Measurements from ENCODE around the gene CNTFR. TPM values are rescaled to one million over a fixed set of nuclear protein-coding genes. Genes with fewer than 3 reads are reported as not detected.

The CNTFR gene
- total RNA-seq, 1 donor from 2014 or later, result 2.7 TPM

DNA sequence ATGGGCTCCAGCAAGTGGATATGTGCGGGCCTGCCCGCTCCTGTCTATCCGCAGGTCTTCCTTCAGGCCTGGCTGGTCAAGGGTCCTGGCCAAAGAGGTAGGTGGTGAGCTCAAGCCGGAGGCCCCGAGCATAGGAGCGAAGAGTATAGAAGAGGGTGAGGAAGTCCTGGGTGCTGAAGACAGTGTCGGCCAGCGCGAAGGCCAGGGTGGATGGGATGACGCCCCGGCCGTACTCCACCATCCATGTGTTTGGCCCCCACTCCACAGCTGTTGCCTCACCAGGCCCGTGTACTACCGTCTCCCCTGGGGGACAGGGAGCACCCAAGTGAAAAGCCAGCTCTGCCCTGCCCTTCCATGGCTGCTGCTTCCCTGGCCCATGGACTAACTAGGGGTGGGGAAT, 46.0 kb upstream of the CNTFR start:
- DNase-seq (ENCODE audit: low spot score, unreplicated experiment), result no peak
- Mint-ChIP-seq H3K36me3 (ENCODE audit: insufficient read depth) (peaks cover 5% of the 10 kb centered on the region), H3K9me3 (ENCODE audit: low read depth) (no peaks in the 10 kb centered on the region), H3K4me1 (ENCODE audit: low read depth) (peaks cover 11% of the 10 kb centered on the region), H3K27me3 (peaks cover 10% of the 10 kb centered on the region), H3K4me3 (ENCODE audit: low read depth) (peak overlapping the region; percentile 45), H3K27ac (peak overlapping the region; percentile 49)
- TF ChIP-seq, protein P1, sequence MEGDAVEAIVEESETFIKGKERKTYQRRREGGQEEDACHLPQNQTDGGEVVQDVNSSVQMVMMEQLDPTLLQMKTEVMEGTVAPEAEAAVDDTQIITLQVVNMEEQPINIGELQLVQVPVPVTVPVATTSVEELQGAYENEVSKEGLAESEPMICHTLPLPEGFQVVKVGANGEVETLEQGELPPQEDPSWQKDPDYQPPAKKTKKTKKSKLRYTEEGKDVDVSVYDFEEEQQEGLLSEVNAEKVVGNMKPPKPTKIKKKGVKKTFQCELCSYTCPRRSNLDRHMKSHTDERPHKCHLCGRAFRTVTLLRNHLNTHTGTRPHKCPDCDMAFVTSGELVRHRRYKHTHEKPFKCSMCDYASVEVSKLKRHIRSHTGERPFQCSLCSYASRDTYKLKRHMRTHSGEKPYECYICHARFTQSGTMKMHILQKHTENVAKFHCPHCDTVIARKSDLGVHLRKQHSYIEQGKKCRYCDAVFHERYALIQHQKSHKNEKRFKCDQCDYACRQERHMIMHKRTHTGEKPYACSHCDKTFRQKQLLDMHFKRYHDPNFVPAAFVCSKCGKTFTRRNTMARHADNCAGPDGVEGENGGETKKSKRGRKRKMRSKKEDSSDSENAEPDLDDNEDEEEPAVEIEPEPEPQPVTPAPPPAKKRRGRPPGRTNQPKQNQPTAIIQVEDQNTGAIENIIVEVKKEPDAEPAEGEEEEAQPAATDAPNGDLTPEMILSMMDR (IDR thresholded peaks at IDR 0.05; ENCODE audit: unreplicated experiment), result no peak

GRCh38 chr9:34634551-34635248, 45.2 kb upstream of the CNTFR start:
- no peak for DNase-seq (ENCODE audit: low spot score, unreplicated experiment)
- Mint-ChIP-seq H3K27me3 (peaks cover 16% of the 10 kb centered on the region), H3K9me3 (ENCODE audit: low read depth) (no peaks in the 10 kb centered on the region), H3K4me3 (ENCODE audit: low read depth) (no peak overlapping the region), H3K4me1 (ENCODE audit: low read depth) (peaks cover 17% of the 10 kb centered on the region), H3K27ac (no peak overlapping the region), H3K36me3 (ENCODE audit: insufficient read depth) (peaks cover 5% of the 10 kb centered on the region)
- TF ChIP-seq, protein P1 (IDR thresholded peaks at IDR 0.05; ENCODE audit: unreplicated experiment), result no peak

- H3K9me3 Mint-ChIP-seq (ENCODE audit: low read depth), result no peaks in the 10 kb centered on the region
- peak overlapping the region; percentile 40 for H3K4me3 Mint-ChIP-seq (ENCODE audit: low read depth)
- TF ChIP-seq, protein P1 (IDR thresholded peaks at IDR 0.05; ENCODE audit: unreplicated experiment), result peak; percentile 91
- DNase-seq (ENCODE audit: low spot score, unreplicated experiment), result peak; percentile 57
- peaks cover 22% of the 10 kb centered on the region for H3K27me3 Mint-ChIP-seq
- no peak overlapping the region for H3K27ac Mint-ChIP-seq
- H3K4me1 Mint-ChIP-seq (ENCODE audit: low read depth), result peaks cover 22% of the 10 kb centered on the region
- H3K36me3 Mint-ChIP-seq (ENCODE audit: insufficient read depth), result peaks cover 5% of the 10 kb centered on the region
Observed at GRCh38 chr9:34633851-34634550, 44.5 kb upstream of the CNTFR start.

DNA sequence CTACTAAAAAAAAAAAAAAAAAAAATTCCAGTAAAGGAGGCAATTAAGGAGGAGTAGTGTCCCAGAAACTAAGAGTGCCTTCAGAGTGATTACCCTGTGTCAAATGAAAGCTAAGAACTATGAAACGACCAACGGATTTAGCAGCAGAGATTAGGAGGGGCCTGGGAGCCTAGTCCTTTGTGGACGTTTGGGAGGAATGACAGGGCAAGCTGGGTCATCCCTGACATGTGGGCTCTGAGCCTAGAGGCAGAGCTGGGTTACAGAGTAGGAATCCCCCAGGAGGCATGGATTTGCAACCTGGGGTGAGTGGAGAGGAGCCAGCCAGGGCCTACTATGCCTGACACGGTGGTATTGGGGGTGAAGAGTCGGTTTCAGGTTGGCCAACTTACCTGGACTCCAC, 43.6 kb upstream of the CNTFR start:
- Mint-ChIP-seq H3K9me3 (ENCODE audit: low read depth) (no peaks in the 10 kb centered on the region), H3K4me1 (ENCODE audit: low read depth) (peaks cover 25% of the 10 kb centered on the region), H3K27me3 (peaks cover 27% of the 10 kb centered on the region), H3K4me3 (ENCODE audit: low read depth) (no peak overlapping the region), H3K27ac (no peak overlapping the region), H3K36me3 (ENCODE audit: insufficient read depth) (peaks cover 5% of the 10 kb centered on the region)
- TF ChIP-seq, protein P1 (IDR thresholded peaks at IDR 0.05; ENCODE audit: unreplicated experiment), result no peak
- no peak for DNase-seq (ENCODE audit: low spot score, unreplicated experiment)

DNA sequence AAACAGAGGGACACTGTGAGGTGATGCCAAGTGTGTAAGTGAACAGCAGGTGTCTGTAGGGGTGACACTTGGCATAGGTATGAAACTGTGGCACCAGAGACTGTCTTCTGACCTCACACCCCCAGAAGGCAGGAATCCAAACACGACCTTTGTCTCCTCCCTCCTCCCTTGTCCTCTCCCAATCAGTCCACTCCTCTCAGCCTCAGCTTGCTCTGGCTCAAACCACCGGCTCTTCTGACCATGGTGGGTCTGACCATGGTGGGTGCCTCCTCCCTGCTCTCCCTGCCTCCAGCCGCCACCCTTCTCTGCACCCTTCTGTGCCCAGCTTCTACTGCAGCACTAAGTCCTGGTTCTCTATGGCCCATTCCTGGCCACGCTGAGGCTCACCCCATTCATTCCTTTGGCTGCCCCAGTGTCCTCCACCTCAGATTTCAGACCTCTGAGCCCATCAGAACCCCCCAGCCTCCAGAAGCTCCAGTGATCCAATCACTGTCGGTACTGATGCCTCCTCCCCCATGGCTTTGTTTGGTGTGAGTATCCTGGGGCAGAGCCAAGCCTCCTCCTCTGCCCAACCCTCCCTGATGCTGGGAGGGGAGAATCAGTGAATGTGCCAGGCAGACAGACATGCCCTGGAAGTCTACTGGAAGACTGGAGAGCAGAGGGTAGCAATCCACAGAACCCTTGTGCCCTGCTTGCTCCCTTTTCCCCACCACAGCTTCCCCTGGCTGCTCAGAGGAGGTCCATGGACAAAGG, 41.1 kb upstream of the CNTFR start:
- peaks cover 30% of the 10 kb centered on the region for H3K4me1 Mint-ChIP-seq (ENCODE audit: low read depth)
- peaks cover 5% of the 10 kb centered on the region for H3K36me3 Mint-ChIP-seq (ENCODE audit: insufficient read depth)
- H3K4me3 Mint-ChIP-seq (ENCODE audit: low read depth), result peak overlapping the region; percentile 48
- peaks cover 37% of the 10 kb centered on the region for H3K27me3 Mint-ChIP-seq
- peak overlapping the region; percentile 83 for H3K27ac Mint-ChIP-seq
- no peak for DNase-seq (ENCODE audit: low spot score, unreplicated experiment)
- TF ChIP-seq, protein P1 (IDR thresholded peaks at IDR 0.05; ENCODE audit: unreplicated experiment), result no peak
- no peaks in the 10 kb centered on the region for H3K9me3 Mint-ChIP-seq (ENCODE audit: low read depth)
